ELF-1 (cell line): Measurements from ENCODE around the gene WASF2.
A peak's percentile ranks its signal among the peaks of the same experiment; 100 is the strongest.

Source experiments
- DNase-seq: peaks from one replicate; pipeline ENCODE4 v3.0.0-alpha.2; 2016; ENCODE audit warnings: low read depth, low spot score

Gene WASF2

DNA sequence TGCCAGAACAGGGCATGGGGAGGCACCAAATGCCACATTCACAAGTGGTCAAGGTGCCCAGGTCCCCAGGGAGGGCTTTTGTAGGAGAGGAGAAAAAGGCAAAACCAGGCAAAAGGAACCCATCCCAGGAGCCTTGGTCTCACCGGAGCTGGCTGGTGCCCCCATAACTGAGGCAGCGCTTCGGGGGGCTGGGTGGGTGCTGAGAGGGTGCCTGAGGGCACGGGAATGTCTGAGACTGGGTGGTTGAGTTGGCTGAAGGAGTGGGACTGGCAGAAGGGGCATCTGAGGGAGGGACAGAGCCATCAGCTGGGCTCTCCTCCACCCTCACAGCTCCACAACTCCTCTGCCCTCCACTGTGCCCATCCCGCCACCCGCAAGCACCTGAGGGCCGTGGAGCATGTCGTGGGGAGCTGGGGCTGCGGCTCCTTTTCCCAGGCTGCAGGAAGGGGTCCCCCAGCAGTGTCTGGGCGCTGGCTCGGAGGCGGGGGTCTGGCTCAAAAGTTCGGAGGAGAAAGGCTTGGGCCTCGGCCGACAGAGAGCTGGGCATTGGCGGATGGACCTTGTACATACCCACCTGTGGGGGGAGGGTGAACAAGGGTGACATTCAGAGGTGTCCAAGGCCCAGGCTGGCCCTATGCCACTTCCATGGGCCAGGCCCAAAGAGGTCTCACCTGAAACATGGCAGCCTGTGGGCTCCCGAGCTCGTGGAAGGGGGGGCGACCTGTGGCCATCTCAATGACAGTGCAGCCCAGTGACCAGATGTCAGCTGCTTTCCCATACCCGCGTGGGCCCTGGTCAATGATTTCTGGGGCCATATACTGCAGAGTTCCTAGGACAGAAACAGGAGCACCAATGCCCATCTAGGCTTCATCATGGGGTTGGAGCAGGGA lies 131.7 kb downstream of the WASF2 start:
- DNase-seq = no peak

DNA sequence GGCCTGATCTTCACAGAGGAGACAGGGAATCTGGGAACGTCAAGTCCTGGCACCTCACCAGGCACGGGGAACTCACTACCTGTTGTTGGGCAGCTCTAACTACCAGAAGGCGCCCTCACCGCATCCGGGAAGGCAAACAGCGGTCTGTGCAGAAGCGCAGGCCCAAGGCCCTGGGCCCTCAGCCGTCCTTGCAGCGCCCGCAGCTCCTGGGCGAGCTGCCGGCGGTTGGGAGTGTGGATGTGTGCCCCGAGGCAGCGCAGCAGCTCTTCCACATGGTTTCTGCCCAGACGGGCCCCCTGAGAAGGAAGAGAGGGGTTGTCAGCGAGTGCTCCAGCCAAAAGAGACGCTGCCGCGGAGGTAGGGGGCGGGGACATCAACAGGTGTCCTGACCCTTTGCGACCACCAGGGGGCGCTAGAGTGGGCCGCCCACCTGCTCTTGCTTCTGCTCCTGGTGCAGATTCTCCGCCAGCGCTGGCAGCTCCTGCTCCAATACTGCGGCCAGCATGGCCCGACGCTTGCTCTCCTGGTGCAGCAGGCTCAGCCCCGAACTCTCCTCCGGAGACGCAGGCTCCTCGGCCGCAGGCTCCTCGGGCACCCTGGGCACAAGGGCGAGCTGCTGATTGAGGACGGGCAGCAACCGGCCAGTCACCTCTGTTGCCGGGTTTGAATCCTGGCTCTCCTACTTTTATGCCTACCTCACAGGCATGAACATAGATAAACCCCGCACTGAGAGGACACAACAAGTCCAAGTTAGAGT lies 132.5 kb downstream of the WASF2 start:
- peak; percentile 97 for DNase-seq

DNA sequence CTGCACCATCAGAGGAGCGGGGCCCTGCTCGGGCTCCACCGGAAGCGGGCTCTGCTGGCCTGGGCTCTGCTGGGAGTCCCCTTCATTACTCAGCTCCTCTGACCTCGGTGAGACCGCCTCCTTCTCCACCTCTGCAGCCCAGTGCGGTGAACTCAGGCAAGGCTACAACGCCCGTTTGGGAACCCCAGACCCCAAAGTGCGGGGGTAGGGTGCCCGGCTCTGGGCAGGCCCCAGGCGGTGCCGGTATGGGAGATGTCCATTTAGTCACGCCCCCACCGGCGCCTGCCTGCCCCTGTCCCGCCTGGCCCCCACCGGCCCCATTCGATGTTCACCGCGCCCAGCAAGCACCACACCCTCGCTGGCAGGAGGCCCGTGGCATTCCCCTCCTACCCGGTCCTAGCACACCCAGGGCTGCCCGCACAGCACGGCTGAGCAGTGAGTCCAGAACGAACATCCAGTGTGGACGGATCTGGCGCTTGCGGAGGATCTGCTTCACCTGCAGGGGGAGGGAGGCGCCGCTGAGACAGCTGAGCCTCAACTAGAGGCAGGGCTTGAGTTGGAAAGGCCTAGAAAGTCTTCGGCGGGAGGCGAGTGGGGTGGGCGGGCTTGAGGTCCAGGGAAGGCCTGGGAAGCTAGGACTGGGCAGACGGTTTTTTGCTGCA lies 133.2 kb downstream of the WASF2 start:
- peak; percentile 53 for DNase-seq

DNA sequence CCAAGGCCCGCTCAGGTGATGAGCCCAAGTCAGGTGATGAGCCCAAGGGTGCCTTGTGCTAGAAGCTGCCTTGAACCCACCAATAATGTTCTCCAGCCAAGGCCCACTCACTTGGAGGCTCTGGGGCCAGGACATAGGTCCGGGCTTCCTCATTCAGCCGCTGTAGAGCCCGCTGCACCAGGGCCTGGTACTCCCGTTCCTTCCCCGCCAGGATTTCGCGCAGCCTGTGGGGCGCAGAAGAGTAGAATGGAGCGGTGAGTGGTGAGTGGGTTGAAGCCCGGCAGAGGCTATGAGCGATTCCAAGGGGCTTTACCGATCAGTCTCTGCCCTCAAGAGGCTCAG lies 133.7 kb downstream of the WASF2 start:
- no peak for DNase-seq

DNA sequence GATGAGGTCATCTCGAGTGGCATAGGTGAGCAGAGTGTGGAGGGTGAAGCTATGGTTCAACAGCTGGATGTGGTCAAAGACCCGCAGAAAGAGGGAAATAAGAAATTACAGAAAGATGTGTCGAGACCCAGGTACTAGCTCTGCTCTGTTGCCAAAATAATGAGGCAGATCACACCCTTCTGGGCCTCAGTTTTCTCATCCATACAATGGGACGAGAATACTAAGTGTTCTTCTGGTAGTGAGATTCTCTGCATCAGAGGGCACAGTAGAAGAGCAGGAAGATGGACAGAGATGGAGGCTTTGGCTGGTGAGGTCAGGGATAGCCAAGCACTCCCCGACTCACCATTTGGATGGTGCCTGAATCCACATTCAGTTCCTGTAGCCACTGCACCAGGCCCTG lies 134.3 kb downstream of the WASF2 start:
- no peak for DNase-seq
